Ovary (tissue), 9 donors: ENCODE results near the gene PRKACB. TPM values are rescaled to one million over a fixed set of nuclear protein-coding genes. Genes with fewer than 3 reads are reported as not detected.

Experiments
- DNase-seq, 5 donors: peaks; one replicate each; pipeline ENCODE4 v3.0.0-alpha.2; 2019 to 2020
- H3K27ac ChIP-seq, 2 donors: fragments of 200-600 bp; one replicate each; pipeline versions ENCODE4 v1.5.1 to v1.8.0; 2019 to 2022
- H3K27me3 ChIP-seq: fragments of 200-600 bp; one replicate; pipeline ENCODE4 v1.8.0; 2022
- H3K36me3 ChIP-seq: fragments of 200-600 bp; sonication (generic); one replicate; pipeline ENCODE4 v1.5.1; 2019
- H3K4me1 ChIP-seq: one replicate; pipeline ENCODE4 v1.8.1; 2013; ENCODE audit warnings: mild to moderate bottlenecking, moderate library complexity; ENCODE audit not compliant: insufficient read depth
- H3K4me3 ChIP-seq: fragments of 200-600 bp; sonication (generic); one replicate; pipeline ENCODE4 v1.5.1; 2017
- H3K9me3 ChIP-seq, 2 donors: fragments of 200-600 bp in 1 of 2; sonication (generic) in 1 of 2; one replicate each; pipeline versions ENCODE4 v1.5.1 to v1.8.1; 2013 to 2019; ENCODE audit warnings: mild to moderate bottlenecking in 1 of 2, moderate library complexity in 1 of 2
- CTCF ChIP-seq, 3 donors: fragments of 450-650 bp in 2 of 3; fragments of 200-600 bp in 1 of 3; IDR thresholded peaks; one replicate each; pipeline versions ENCODE4 v1.5.1 to v1.8.0; 2016 to 2022; ENCODE audit warnings: antibody characterized with exemption in 3 of 3, mild to moderate bottlenecking in 1 of 3
- EP300 ChIP-seq: sonication (generic); formaldehyde crosslinking; IDR thresholded peaks from one replicate; pipeline ENCODE4 v1.6.1; 2017; ENCODE audit warnings: antibody characterized with exemption
- POLR2A ChIP-seq: fragments of 450-650 bp; IDR thresholded peaks from one replicate; pipeline ENCODE4 v1.6.1; 2017; ENCODE audit warnings: antibody characterized with exemption, mild to moderate bottlenecking, moderate library complexity
- WGBS, 3 donors: extraction: QIAGEN DNeasy Blood & Tissue Kit in 1 of 3; methylation state at CpG; one replicate each; pipeline versions ENCODE4 v1.1.5 to v1.1.7; 2013 to 2017; 5-methylcytosine and 5-hydroxymethylcytosine counted together
- intact Hi-C, 4 donors: fragments of 100-400 bp; cut with DNase I; formaldehyde crosslinking; loops; one replicate each; pipeline versions ENCODE4 v1.11.0 to v1.15.1; 2022 to 2023
- polyA plus RNA-seq, 2 donors: library from polyadenylated mRNA; stranded (reverse); fragments of 200-250 nt in 1 of 2; fragments of 350-450 nt in 1 of 2; fragmentation: Illumina TruSeq in 1 of 2; extraction: RNeasy Lipid Tissue Mini Kit (QIAGEN cat#74804) in 1 of 2; gene quantifications; one replicate each; pipeline ENCODE4 v1.2.3, GENCODE V29; 2013 to 2014
- total RNA-seq, 7 donors: library from RNA; depleted of rRNA in 2 of 7; stranded (reverse); fragments of >200 nt in 2 of 7; fragmentation: NEBNext Ultra II Directional in 3 of 7; extraction: Animal tissue kit (Norgen Biotek cat#: 25700) in 3 of 7; gene quantifications; one replicate each; pipeline versions ENCODE4 v1.1.0 to v1.2.4, GENCODE V29; 2016 to 2023
- donor health status: DM: no; HTN: no; CAD: no; lungs with moderate emphysema.
- donor health status: DM: no; HTN: no; CAD: no.
- donor health status: Bipolar disorder and iron deficiency.
- donor health status: DM: yes; HTN: yes; CAD: no.
- donor health status: DM: no; HTN: no; CAD: no.
- donor health status: DM: yes; HTN: yes; CAD: no.

Gene PRKACB
- total and polyA plus RNA-seq, 9 donors: 10.3 to 41.9 (median 26.1) TPM

- H3K27me3 ChIP-seq: no peaks in the 10 kb centered on the region
- no peaks in the 10 kb centered on the region for H3K36me3 ChIP-seq
- no peak overlapping the region for H3K4me3 ChIP-seq
- H3K27ac ChIP-seq: no peak overlapping the region
- intact Hi-C loops: no loop called here
- no peaks in the 10 kb centered on the region for H3K4me1 ChIP-seq
- no peak for DNase-seq
- no peaks in the 10 kb centered on the region for H3K9me3 ChIP-seq
- 96 to 100% (median 98%) methylated on average over 1 of the region's 1 CpG for WGBS, 3 donors
- TF ChIP-seq POLR2A (no peak), EP300 (no peak), CTCF (IDR thresholded peaks at IDR 0.05) (no peak)
Measured at GRCh38 chr1:84206375-84206774, 62.3 kb downstream of the PRKACB start.

GRCh38 chr1:84208935-84209334 lies 64.9 kb downstream of the PRKACB start:
- no peaks in the 10 kb centered on the region for H3K4me1 ChIP-seq
- H3K27me3 ChIP-seq: no peaks in the 10 kb centered on the region
- no peak overlapping the region for H3K27ac ChIP-seq
- no peaks in the 10 kb centered on the region for H3K9me3 ChIP-seq
- intact Hi-C loops: no loop called here
- H3K4me3 ChIP-seq: no peak overlapping the region
- H3K36me3 ChIP-seq: no peaks in the 10 kb centered on the region
- no peak for DNase-seq
- TF ChIP-seq CTCF (IDR thresholded peaks at IDR 0.05) (no peak), POLR2A (no peak), EP300 (no peak)

- no peaks in the 10 kb centered on the region for H3K4me1 ChIP-seq
- intact Hi-C loops: no loop called here
- no peak for TF ChIP-seq POLR2A
- no peak overlapping the region for H3K4me3 ChIP-seq
- H3K27me3 ChIP-seq: no peaks in the 10 kb centered on the region
- DNase-seq: no peak
- 87 to 94% (median 91%) methylated on average over 8 of the region's 8 CpGs for WGBS, 3 donors
- H3K9me3 ChIP-seq: no peaks in the 10 kb centered on the region
- no peak overlapping the region for H3K27ac ChIP-seq
- H3K36me3 ChIP-seq: no peaks in the 10 kb centered on the region
Measured at GRCh38 chr1:84214115-84214956, 70.3 kb downstream of the PRKACB start.

- H3K27me3 ChIP-seq: no peaks in the 10 kb centered on the region
- DNase-seq: no peak
- TF ChIP-seq POLR2A: no peak
- no peak for TF ChIP-seq CTCF (IDR thresholded peaks at IDR 0.05)
- no peaks in the 10 kb centered on the region for H3K9me3 ChIP-seq
- H3K4me3 ChIP-seq: no peak overlapping the region
- intact Hi-C loops: no loop called here
- no peaks in the 10 kb centered on the region for H3K36me3 ChIP-seq
- H3K4me1 ChIP-seq: no peaks in the 10 kb centered on the region
- H3K27ac ChIP-seq: no peak overlapping the region
Measured at GRCh38 chr1:84217239-84217638, 73.2 kb downstream of the PRKACB start.

GRCh38 chr1:84223751-84224432 lies 79.8 kb downstream of the PRKACB start:
- no peak for TF ChIP-seq POLR2A
- TF ChIP-seq CTCF (IDR thresholded peaks at IDR 0.05): no peak
- TF ChIP-seq EP300: no peak
- intact Hi-C loops: no loop called here
- 34 to 65% (median 47%) methylated on average over 3 of the region's 3 CpGs for WGBS, 3 donors

More at GRCh38 chr1:84223751-84224432, 79.8 kb downstream of the PRKACB start:
- no peaks in the 10 kb centered on the region for H3K27me3 ChIP-seq
- no peaks in the 10 kb centered on the region for H3K36me3 ChIP-seq
- DNase-seq: no peak
- H3K27ac ChIP-seq: no peak overlapping the region
- no peak overlapping the region for H3K4me3 ChIP-seq
- no peaks in the 10 kb centered on the region for H3K9me3 ChIP-seq
- H3K4me1 ChIP-seq: no peaks in the 10 kb centered on the region
